Measurements from ENCODE around the gene PRR5L.

- TF ChIP-seq CTCF (IDR thresholded peaks at IDR 0.05) = no peak
- no peak for TF ChIP-seq ZFX (IDR thresholded peaks at IDR 0.05; ENCODE audit: borderline replicate concordance)
Measured at GRCh38 chr11:36463781-36464180, 167.7 kb downstream of the PRR5L start.

Measured in 22Rv1 (cell line).